T47D (cell line): Measurements from ENCODE around the gene RFX6.
A peak's percentile ranks its signal among the peaks of the same experiment; 100 is the strongest.

ENCODE experiments used
- DNase-seq, 2 experiments: peaks; one replicate each; pipeline versions ENCODE4 v3.0.0 to v3.0.0-alpha.2; 2011 to 2012; ENCODE audit warnings: low read depth in 1 of 2, low spot score in 1 of 2
- JUND ChIP-seq: IDR thresholded peaks from 2 replicates; pipeline ENCODE4 v1.6.1; 2012; ENCODE audit warnings: low read depth
- in situ Hi-C: cut with HindIII; loops from 2 replicates; pipeline ENCODE4 v1.10.0; 2016; ENCODE audit warnings: low sequenced_read_pairs, low pct_unique_long_range_greater_than_20kb

RFX6 gene

GRCh38 chr6:116922853-116923548 lies 46.0 kb downstream of the RFX6 start:
- DNase-seq = no peak
- in situ Hi-C loops = no loop called here
- TF ChIP-seq JUND = no peak

DNA sequence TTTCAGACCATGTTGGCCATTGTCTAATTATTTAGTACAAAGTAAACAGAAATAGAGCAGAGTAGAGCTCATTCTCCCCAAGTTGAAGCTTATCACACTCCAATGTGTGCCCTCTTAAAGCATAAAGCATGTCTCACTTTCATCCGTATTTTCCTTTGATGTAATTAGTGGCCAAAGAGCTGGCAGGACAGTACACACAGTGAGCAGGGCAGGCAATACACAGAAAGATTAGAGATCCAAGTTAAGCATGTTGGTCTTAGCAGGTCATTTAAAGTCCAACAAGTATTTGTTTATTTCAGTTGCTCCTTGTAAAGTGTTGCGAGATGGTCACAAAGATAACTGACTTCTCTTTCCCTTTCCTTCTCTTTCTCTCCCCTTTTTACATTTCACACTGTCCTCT lies 47.2 kb downstream of the RFX6 start:
- DNase-seq = peak; percentile 2 to 54
- in situ Hi-C loops = no loop called here
- no peak for TF ChIP-seq JUND

GRCh38 chr6:116925088-116925794 lies 48.2 kb downstream of the RFX6 start:
- in situ Hi-C loops = no loop called here
- no peak for TF ChIP-seq JUND

DNA sequence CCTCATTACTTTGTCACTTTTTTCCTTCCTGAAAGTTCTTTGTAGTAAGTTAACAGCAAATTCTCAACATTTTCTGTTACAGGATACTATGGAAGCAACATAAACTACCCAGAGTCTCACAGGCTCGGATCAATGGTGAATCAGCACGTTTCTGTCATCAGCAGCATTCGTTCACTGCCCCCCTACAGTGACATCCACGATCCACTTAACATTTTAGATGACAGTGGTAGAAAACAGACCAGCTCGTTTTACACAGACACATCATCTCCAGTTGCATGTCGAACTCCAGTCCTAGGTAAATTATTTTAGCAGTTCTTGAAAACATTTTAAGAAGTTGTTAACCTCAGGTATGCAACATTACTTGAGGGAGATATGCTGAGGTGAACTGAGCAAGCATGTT lies 51.6 kb downstream of the RFX6 start:
- DNase-seq = no peak
- TF ChIP-seq JUND = no peak
- in situ Hi-C loops = no loop called here

More at GRCh38 chr6:116925088-116925794, 48.2 kb downstream of the RFX6 start:
- DNase-seq = no peak

DNA sequence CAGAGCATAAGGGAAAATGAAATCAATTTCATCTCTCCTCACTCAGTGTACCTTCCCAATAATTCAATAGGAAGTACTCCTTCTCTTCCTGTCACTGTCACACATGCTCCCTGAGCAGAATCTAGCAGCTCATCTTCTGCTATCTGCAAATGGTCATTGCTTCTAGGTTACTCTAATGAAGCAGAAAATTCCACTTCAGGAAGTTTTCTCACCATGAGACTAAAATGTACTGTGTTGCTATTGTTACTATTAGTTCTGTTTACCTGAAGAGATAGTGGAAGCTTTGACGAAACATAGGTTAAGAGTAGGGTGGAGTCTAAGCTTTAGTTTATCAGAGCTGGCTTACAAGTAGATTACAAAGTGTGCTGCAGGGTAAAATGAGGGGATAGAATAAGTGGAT lies 52.8 kb downstream of the RFX6 start:
- DNase-seq = no peak
- in situ Hi-C loops = no loop called here
- TF ChIP-seq JUND = no peak

- in situ Hi-C loops = no loop called here
- no peak for TF ChIP-seq JUND
Measured at GRCh38 chr6:116931456-116931855, 54.4 kb downstream of the RFX6 start.

GRCh38 chr6:116932496-116932895 lies 55.5 kb downstream of the RFX6 start:
- in situ Hi-C loops = no loop called here
- DNase-seq = no peak
- no peak for TF ChIP-seq JUND

More at GRCh38 chr6:116931456-116931855, 54.4 kb downstream of the RFX6 start:
- no peak for DNase-seq

DNA sequence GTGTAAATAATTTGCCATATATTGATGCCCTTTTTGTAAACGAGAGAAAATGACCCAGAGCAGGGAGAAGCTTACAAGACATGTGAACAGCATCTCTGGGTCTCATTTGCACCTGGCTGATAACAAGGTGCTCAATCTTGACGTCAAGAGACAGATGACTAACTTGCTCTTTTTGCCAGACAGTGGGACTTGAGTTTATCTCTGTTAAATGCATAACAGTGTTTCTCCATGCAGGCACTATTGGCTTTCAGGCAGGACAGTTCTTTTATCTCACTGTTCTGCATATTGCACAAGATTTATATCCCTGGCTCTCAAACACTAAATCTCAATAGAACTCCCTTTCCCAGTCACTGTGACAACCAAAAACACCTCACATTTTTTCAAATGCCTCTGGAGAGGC lies 56.4 kb downstream of the RFX6 start:
- TF ChIP-seq JUND = no peak
- in situ Hi-C loops = no loop called here
- DNase-seq = no peak

DNA sequence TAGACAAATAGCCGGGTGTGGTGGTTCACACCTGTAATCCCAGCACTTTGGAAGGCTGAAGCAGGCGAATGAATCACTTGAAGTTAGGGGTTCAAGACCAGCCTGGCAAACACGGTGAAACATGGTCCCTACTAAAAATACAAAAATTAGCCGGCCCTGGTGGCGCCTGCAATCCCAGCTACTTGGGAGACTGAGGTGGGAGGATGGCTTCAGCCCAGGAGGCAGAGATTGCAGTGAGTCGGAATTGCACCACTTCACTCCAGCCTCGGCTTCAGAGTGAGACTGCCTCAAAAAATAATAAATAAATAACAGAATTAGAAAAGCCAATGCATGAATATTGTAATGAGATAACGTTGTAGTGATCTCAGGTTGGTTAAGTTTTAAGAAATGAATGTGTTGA lies 61.3 kb downstream of the RFX6 start:
- no peak for TF ChIP-seq JUND
- DNase-seq = no peak
- in situ Hi-C loops = no loop called here

DNA sequence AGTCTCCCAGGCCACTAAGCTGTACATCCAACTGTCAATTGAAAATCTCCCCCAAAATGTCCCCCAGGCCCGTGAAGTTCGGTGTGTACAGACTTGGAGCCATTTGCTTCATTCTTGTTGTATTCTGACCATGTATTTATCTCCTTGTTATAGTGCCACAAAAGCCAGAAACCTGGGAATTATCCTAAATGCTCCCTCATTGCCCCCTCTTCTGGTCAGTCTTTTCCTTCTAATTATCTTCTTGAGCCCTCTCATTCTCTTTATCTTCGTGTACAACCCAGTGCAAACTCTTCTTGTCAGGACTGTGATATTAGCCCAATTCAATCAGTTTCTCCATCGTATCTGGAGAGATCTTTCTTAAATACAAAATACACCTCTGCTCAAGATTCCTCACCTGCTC lies 64.7 kb downstream of the RFX6 start:
- TF ChIP-seq JUND = no peak
- in situ Hi-C loops = no loop called here
- no peak for DNase-seq

- TF ChIP-seq JUND = no peak
- in situ Hi-C loops = no loop called here
- DNase-seq = peak in 1 of 2 experiments; percentile 15
Measured at GRCh38 chr6:116945809-116946208, 68.8 kb downstream of the RFX6 start.

- DNase-seq = no peak
- in situ Hi-C loops = no loop called here
- no peak for TF ChIP-seq JUND
Measured at GRCh38 chr6:116948533-116949304, 71.7 kb downstream of the RFX6 start.

DNA sequence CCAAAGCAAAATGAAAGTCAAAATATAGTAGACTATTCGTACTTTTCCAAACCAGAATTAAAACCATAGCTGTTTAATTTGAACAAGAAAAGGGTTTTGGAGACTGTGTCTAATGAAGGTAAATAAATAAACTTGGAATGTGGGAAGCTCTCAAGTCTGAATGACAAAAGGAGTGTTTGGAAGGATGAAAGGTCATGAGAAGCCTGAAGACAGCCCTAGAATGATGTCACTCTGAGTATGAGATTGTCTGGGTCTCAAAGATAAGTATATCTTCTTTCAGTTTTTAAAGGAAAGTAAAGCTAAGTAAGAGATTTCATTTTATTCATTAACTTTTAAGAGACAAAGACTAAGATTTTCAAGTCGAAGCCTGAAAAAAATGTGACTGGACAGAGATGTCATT lies 72.9 kb downstream of the RFX6 start:
- in situ Hi-C loops = no loop called here
- no peak for TF ChIP-seq JUND
- no peak for DNase-seq
